T-cell (primary cell): Measurements from ENCODE around the gene STON2. TPM values are rescaled to one million over a fixed set of nuclear protein-coding genes. Genes with fewer than 3 reads are reported as not detected.
"Not testable (repeated sequence)": the region's sequence is repeated elsewhere in the genome, so short reads cannot be mapped to it uniquely, and the experiment has no call there.

Source experiments
- ATAC-seq, 4 experiments: fragments of 200-7000 bp in 3 of 4; fragments of 150-1000 bp in 1 of 4; cut with Tn5 transposase; replicated peaks in 1 of 4; 1 replicate in 3 of 4; 2 replicates in 1 of 4; pipeline ENCODE4 v1.10.0; 2021; ENCODE audit warnings: moderate library complexity in 3 of 4, mild to moderate bottlenecking in 2 of 4, moderate number of reproducible peaks in 1 of 4
- CTCF ChIA-PET, 2 donors: fragments of 300-600 bp; sonication (Branson Sonifier 250); formaldehyde crosslinking; loops; one replicate each; lab custom pipeline; 2022; ENCODE audit warnings: antibody characterized with exemption in 2 of 2; lab: Charles Lee
- POLR2A ChIA-PET, 2 donors: fragments of 300-600 bp; sonication (Branson Sonifier 250); formaldehyde crosslinking; loops; one replicate each; lab custom pipeline; 2022; ENCODE audit warnings: antibody characterized with exemption in 2 of 2; lab: Charles Lee
- DNase-seq, 35 experiments: peaks; one replicate each; pipeline versions ENCODE4 v3.0.0 to v3.0.0-alpha.2; 2013 to 2023
- H3K27ac ChIP-seq: one replicate; pipeline ENCODE4 v1.5.1; 2013; ENCODE audit warnings: low read length
- H3K27me3 ChIP-seq, 2 experiments: replicated peaks in 1 of 2; 1 replicate in 1 of 2; 2 replicates in 1 of 2; pipeline versions ENCODE4 v1.6.1 to v1.7.0; 2013; ENCODE audit warnings: low read length in 1 of 2, mixed read lengths in 1 of 2; ENCODE audit not compliant: control insufficient read depth in 2 of 2, insufficient read depth in 2 of 2; ENCODE audit errors: extremely low read depth in 1 of 2
- H3K36me3 ChIP-seq, 2 donors: 1 replicate in 1 of 2; 2 replicates in 1 of 2; pipeline versions ENCODE4 v1.6.1 to v1.7.0; 2013; ENCODE audit warnings: low read length in 1 of 2; ENCODE audit not compliant: control insufficient read depth in 2 of 2, insufficient read depth in 1 of 2; ENCODE audit errors: extremely low read depth in 1 of 2
- H3K4me1 ChIP-seq, 2 experiments: 1 replicate in 1 of 2; 2 replicates in 1 of 2; pipeline versions ENCODE4 v1.6.1 to v1.7.0; 2013; ENCODE audit warnings: low read length in 2 of 2, mixed read lengths in 1 of 2; ENCODE audit not compliant: insufficient read depth in 2 of 2, control insufficient read depth in 1 of 2; ENCODE audit errors: extremely low read depth in 1 of 2
- H3K4me3 ChIP-seq, 2 donors: 1 replicate in 1 of 2; 2 replicates in 1 of 2; pipeline versions ENCODE4 v1.5.1 to v1.7.0; 2013; ENCODE audit warnings: mild to moderate bottlenecking in 2 of 2, low read length in 1 of 2, moderate library complexity in 1 of 2; ENCODE audit not compliant: control insufficient read depth in 1 of 2; ENCODE audit errors: extremely low read depth in 1 of 2
- H3K9me3 ChIP-seq: 2 replicates; pipeline ENCODE4 v1.7.0; 2013
- H3K27ac Mint-ChIP-seq, 2 donors: one replicate each; pipeline ENCODE4 v1.8.0; 2020 to 2021; ENCODE audit warnings: mild to moderate bottlenecking in 2 of 2, mixed read lengths in 2 of 2
- H3K27me3 Mint-ChIP-seq, 2 donors: one replicate each; pipeline ENCODE4 v1.8.0; 2021 to 2022; ENCODE audit warnings: mixed read lengths in 2 of 2
- H3K36me3 Mint-ChIP-seq: one replicate; pipeline ENCODE4 v1.8.0; 2021; ENCODE audit warnings: mixed read lengths
- H3K4me1 Mint-ChIP-seq, 3 donors: one replicate each; pipeline ENCODE4 v1.8.0; 2020 to 2022; ENCODE audit warnings: mixed read lengths in 3 of 3, mild to moderate bottlenecking in 1 of 3
- H3K4me3 Mint-ChIP-seq, 3 donors: one replicate each; pipeline ENCODE4 v1.8.0; 2020 to 2022; ENCODE audit warnings: mild to moderate bottlenecking in 3 of 3, mixed read lengths in 3 of 3, moderate library complexity in 3 of 3
- H3K9me3 Mint-ChIP-seq, 3 donors: one replicate each; pipeline ENCODE4 v1.8.0; 2020 to 2022; ENCODE audit warnings: mixed read lengths in 3 of 3
- WGBS: methylation state at CpG from one replicate; pipeline ENCODE4 v1.1.5; 2013; ENCODE audit warnings: missing lambda C conversion rate; ENCODE audit not compliant: insufficient coverage; 5-methylcytosine and 5-hydroxymethylcytosine counted together
- total RNA-seq, 35 experiments: library from RNA in 6 of 35; stranded (reverse) in 6 of 35; fragments of 120-200 nt in 1 of 35; gene quantifications; one replicate each; pipeline versions ENCODE4 v1.2.1 to v1.2.4 and lab custom pipeline; 2013 to 2026

STON2 gene
- total RNA-seq, 5 donors from 2014 or later (not counting 1 experiment from before 2014, with no cell fraction given), result 0.22 to 1.8 (median 0.40) TPM

DNA sequence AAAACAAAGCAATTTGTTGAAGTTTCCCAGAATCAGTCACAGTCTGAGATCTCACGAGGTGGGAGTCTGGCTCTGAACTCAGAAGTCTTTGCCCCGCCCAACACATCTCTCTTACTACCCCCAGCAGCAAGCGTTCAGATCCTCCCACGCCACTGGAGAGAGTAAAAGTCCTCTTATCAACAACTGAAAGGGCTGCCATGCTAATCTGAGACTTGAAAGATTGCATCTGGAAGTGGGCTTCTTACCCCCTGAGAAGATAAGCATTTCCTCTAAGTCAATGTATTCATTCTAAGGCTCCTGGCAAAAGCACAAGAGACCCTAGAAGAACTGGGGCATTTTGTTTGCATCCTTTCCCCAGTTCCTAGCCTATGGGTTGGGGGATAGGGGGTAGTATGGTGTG, 34.1 kb upstream of the STON2 start:
- H3K4me1 Mint-ChIP-seq, result peaks cover 15 to 17% (median 17%) of the 10 kb centered on the region in 3 donors
- no peaks in the 10 kb centered on the region for H3K36me3 Mint-ChIP-seq
- POLR2A ChIA-PET, result no interaction called here
- H3K4me3 ChIP-seq, result no peak overlapping the region
- H3K27ac Mint-ChIP-seq, result no peak overlapping the region
- H3K27ac ChIP-seq, result no peak overlapping the region
- ATAC-seq (no peak), DNase-seq (no peak)
- WGBS, result 0% methylated on average over 1 of the region's 4 CpGs
- CTCF ChIA-PET, result no interaction called here
- no peaks in the 10 kb centered on the region for H3K9me3 Mint-ChIP-seq
- H3K36me3 ChIP-seq, result no peaks in the 10 kb centered on the region
- peaks cover 5 to 36% of the 10 kb centered on the region in 2 experiments for H3K27me3 ChIP-seq
- peak overlapping the region in 1 of 3 donors; percentile 91 for H3K4me3 Mint-ChIP-seq
- no peaks in the 10 kb centered on the region for H3K9me3 ChIP-seq
- peaks cover 64 to 65% of the 10 kb centered on the region in 2 donors for H3K27me3 Mint-ChIP-seq
- H3K4me1 ChIP-seq, result peaks cover 9 to 14% of the 10 kb centered on the region in 2 experiments

DNA sequence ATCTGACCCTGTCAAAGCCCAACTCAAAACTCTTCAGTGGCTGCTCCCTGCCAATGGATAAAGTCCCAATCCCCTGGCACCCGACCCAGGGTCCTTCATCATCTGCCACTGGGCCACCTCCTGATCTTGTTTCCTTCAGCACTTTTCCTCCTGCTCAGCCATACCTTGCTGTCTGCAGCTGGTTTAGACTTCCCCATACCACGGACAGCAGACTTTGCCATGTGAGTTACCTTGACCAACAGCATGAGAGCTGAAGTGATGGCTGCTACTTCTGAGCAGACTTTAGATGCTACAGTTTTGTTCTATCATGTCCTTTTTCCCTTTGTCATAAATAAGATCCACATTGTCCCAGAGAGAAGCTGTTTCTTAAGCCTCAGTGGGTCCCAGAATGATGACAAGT, 33.3 kb upstream of the STON2 start:
- Histone ChIP-seq H3K27me3 (peaks cover 5 to 36% of the 10 kb centered on the region in 2 experiments), H3K27ac (no peak overlapping the region), H3K4me3 (no peak overlapping the region), H3K4me1 (peaks cover 9 to 14% of the 10 kb centered on the region in 2 experiments), H3K9me3 (no peaks in the 10 kb centered on the region), H3K36me3 (no peaks in the 10 kb centered on the region)
- Mint-ChIP-seq H3K36me3 (no peaks in the 10 kb centered on the region), H3K4me3 (no peak overlapping the region), H3K4me1 (peaks cover 15 to 17% (median 17%) of the 10 kb centered on the region in 3 donors), H3K27me3 (peaks cover 57 to 60% of the 10 kb centered on the region in 2 donors), H3K27ac (no peak overlapping the region), H3K9me3 (no peaks in the 10 kb centered on the region)
- DNase-seq (no peak), ATAC-seq (no peak)
- CTCF ChIA-PET, result no interaction called here
- POLR2A ChIA-PET, result no interaction called here
- 71% methylated on average over 1 of the region's 2 CpGs for WGBS

GRCh38 chr14:81432219-81432661, 32.1 kb upstream of the STON2 start:
- H3K4me1 Mint-ChIP-seq, result peaks cover 13 to 14% (median 14%) of the 10 kb centered on the region in 3 donors

DNA sequence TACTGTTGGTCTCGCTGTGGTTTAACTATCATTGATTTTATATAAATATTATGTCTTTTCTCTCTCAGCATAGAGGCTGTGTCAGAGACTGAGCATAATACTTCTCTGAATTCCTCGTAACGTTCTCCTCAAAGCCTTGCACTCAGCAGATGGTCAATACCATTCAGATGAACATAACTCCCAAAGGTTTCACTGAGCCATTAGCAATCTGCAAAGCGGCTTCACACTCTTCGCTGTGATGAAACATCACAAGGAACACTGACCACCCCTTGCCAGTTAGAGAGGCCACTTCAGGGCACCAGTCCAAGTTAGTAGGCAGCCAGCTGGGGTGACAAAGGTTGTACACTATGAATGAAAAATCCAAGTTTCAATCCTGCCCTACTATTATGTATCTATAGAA, 30.1 kb upstream of the STON2 start:
- CTCF ChIA-PET, result interaction anchor here in 1 of 2 donors (0.6 kb wide), 1 partner anchor 36 kb away, joined by 3 read pairs; no protein-coding TSS in a partner anchor
- Histone ChIP-seq H3K27ac (no peak overlapping the region), H3K36me3 (no peaks in the 10 kb centered on the region), H3K4me3 (no peak overlapping the region), H3K4me1 (peaks cover under 1 to 2% of the 10 kb centered on the region in 2 experiments), H3K9me3 (no peaks in the 10 kb centered on the region), H3K27me3 (peaks cover 2 to 29% of the 10 kb centered on the region in 2 experiments)
- WGBS, result 85% methylated on average over 3 of the region's 5 CpGs
- Mint-ChIP-seq H3K4me1 (peaks cover 3 to 5% (median 4%) of the 10 kb centered on the region in 3 donors), H3K4me3 (no peak overlapping the region), H3K9me3 (no peaks in the 10 kb centered on the region), H3K27me3 (peaks cover 56 to 67% of the 10 kb centered on the region in 2 donors), H3K36me3 (no peaks in the 10 kb centered on the region), H3K27ac (no peak overlapping the region)
- no peak for DNase-seq
- POLR2A ChIA-PET, result no interaction called here
- ATAC-seq, result no peak

More at GRCh38 chr14:81432219-81432661, 32.1 kb upstream of the STON2 start:
- no peak overlapping the region for H3K4me3 Mint-ChIP-seq
- ChIA-PET POLR2A (interaction anchor here in 1 of 2 donors (0.6 kb wide), 1 partner anchor 22 kb away, joined by 3 read pairs; no protein-coding TSS in a partner anchor), CTCF (no interaction called here)
- no peaks in the 10 kb centered on the region for H3K9me3 Mint-ChIP-seq
- no peaks in the 10 kb centered on the region for H3K36me3 ChIP-seq
- H3K4me1 ChIP-seq, result peaks cover 9 to 14% of the 10 kb centered on the region in 2 experiments
- H3K36me3 Mint-ChIP-seq, result no peaks in the 10 kb centered on the region
- no peaks in the 10 kb centered on the region for H3K9me3 ChIP-seq
- ATAC-seq (no peak), DNase-seq (no peak)
- no peak overlapping the region for H3K27ac ChIP-seq
- WGBS, result 44% methylated on average over 1 of the region's 3 CpGs
- H3K4me3 ChIP-seq, result no peak overlapping the region
- no peak overlapping the region for H3K27ac Mint-ChIP-seq
- H3K27me3 Mint-ChIP-seq, result peaks cover 56 to 64% of the 10 kb centered on the region in 2 donors
- H3K27me3 ChIP-seq, result peaks cover 2 to 39% of the 10 kb centered on the region in 2 experiments

DNA sequence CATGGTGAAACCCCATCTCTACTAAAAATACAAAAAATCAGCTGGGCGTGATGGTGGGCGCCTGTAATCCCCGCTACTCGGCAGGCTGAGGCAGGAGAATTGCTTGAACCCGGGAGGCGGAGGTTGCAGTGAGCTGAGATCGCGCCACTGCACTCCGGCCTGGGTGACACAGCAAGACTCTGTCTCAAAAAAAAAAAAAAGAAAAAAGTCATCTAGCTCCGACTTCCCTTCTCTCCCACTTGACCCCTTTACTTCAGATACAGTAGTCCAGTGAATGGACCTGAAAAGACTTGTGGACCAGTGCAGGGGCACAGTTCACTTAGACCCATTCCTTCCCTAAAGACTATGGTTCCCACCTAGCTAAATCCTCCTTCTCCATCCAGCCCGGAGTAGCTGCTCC, 29.6 kb upstream of the STON2 start:
- H3K27me3 Mint-ChIP-seq, result peaks cover 56 to 62% of the 10 kb centered on the region in 2 donors

GRCh38 chr14:81429028-81429427, 28.9 kb upstream of the STON2 start:
- ChIA-PET POLR2A (no interaction called here), CTCF (no interaction called here)
- Mint-ChIP-seq H3K4me1 (no peaks in the 10 kb centered on the region), H3K27me3 (peaks cover 52 to 57% of the 10 kb centered on the region in 2 donors), H3K9me3 (no peaks in the 10 kb centered on the region), H3K27ac (no peak overlapping the region), H3K36me3 (no peaks in the 10 kb centered on the region), H3K4me3 (no peak overlapping the region)
- Histone ChIP-seq H3K27ac (no peak overlapping the region), H3K36me3 (no peaks in the 10 kb centered on the region), H3K4me1 (no peaks in the 10 kb centered on the region), H3K27me3 (peaks cover 0 to 23% of the 10 kb centered on the region in 2 experiments), H3K9me3 (no peaks in the 10 kb centered on the region), H3K4me3 (no peak overlapping the region)
- ATAC-seq, result no peak
- no peak for DNase-seq
- WGBS, result no CpG with 5 or more reads among the region's 1 CpG

More for the DNA sequence above, 29.6 kb upstream of the STON2 start:
- H3K27ac ChIP-seq, H3K36me3 ChIP-seq, DNase-seq, H3K4me3 ChIP-seq, H3K4me3 Mint-ChIP-seq, POLR2A ChIA-PET, H3K4me1 ChIP-seq, ATAC-seq, H3K36me3 Mint-ChIP-seq, H3K27ac Mint-ChIP-seq, H3K9me3 ChIP-seq, H3K9me3 Mint-ChIP-seq, H3K4me1 Mint-ChIP-seq: not testable (repeated sequence)
- peaks cover 2 to 28% of the 10 kb centered on the region in 2 experiments for H3K27me3 ChIP-seq
- CTCF ChIA-PET, result interaction anchor here in 1 of 2 donors (0.6 kb wide), 2 partner anchors 22 to 36 kb away, joined by 3 to 4 read pairs; no protein-coding TSS in a partner anchor
- WGBS, result 97% methylated on average over 5 of the region's 11 CpGs
